GM19025 (cell line): Measurements from ENCODE around the gene COL5A1.

ENCODE experiments used
- ATAC-seq: cut with Tn5 transposase; IDR thresholded peaks from one replicate; pipeline ENCODE4 v1.9.1; 2021; ENCODE audit warnings: mild to moderate bottlenecking, low read depth, moderate library complexity; ENCODE audit not compliant: unreplicated experiment

COL5A1 gene

DNA sequence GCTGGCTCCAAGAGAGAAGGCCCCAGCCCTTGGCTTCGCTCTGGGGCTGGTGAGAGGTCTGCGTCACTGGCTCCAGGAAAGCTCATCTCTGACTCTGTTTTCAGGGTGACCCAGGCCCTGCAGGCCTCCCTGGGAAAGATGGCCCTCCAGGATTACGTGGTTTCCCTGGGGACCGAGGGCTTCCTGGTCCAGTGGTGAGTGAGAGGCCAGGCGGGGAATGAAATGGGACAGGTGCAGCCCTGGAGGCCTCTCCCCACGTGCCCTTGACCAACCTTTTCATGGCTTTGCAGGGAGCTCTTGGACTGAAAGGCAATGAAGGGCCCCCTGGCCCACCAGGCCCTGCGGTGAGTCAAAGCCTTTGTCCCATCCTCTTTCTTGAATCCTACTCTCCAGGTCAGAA lies 163.3 kb downstream of the COL5A1 start:
- ATAC-seq: no peak

DNA sequence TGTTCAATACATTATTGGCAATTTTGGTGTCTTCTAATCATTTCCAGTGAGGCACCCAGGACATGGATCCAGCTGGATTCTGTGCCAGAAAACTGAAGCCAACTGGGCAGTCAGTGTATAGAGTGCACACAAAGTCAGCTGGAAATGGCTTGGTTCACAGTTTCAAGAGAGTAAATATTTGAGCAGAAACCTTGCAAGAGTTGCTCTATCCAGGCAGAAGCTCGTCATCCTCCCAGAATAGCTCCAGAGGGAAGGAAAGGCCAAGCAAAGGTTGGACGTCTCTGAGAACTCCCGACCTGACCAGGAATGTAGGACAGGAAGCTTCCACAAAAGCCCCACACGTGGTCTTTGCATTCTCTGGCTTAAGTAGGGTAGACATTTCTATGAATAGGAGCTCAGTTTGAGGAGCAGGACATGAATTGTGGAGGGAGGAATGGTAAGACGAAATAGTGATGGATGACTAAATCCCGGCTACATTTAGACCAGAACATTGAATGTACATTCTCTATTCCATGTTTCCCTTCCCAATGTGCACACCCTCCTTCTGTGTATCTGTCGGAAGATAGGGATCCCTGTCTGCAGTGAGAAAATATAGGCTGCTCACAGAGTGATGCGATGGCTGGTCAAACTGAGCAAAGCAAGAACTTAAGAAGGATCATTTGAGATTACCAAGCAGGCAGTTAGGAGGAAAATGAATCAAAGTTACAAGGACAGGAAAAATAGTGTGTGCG lies 166.3 kb downstream of the COL5A1 start:
- ATAC-seq: no peak

DNA sequence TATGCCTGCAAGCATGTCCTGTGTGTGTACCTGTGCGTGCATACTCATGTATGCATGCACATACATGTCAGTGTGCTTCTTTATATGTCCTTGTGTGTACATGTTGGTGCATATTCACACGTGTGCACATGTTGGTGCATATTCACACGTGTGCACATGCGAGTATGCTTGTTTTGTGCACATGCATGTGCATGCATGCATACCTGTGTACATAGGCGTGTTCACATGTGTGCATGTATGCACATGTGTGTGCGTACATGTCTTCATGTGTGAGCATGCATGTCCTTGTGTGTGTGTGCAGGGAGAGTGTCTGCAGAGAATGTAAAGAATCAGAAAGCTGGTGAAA lies 166.8 kb downstream of the COL5A1 start:
- no peak for ATAC-seq

DNA sequence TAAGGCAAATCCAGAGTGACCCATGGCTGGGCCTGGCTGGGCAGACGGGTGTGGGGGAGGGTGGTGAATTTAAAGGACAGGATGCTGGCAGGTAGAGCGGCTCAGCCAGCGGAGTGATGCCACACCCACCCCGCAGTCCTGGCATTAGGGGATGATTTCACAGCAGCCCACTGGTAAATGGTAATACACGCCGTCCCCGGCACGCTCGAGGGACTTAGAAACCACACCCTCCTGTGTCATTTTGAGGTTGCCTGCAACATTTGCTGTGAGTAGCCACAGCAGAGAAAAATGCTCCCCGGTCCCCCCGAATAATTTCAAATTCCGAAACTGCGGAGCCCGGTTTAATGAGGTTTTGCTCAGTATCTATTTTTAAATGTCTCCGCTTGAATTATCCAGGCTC lies 167.7 kb downstream of the COL5A1 start:
- ATAC-seq: no peak

DNA sequence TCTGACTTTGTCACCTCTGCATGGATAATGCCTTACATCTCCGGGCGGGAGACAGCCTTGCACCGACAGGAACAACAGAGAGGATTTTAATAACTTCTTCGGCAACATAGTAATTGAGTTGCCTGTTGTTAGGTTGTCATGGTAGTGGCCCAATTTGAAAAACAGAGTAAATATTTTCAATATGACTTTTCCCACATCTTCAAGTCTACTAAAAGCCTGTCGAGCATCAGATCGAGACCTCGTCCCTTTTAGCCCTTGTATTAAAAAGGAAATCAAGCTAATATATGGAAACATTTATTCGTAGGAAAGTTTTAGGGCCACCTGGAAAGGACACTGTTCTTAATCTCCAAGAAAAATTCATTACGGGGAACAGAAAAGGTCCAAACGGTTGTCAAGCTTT lies 168.2 kb downstream of the COL5A1 start:
- ATAC-seq: no peak

DNA sequence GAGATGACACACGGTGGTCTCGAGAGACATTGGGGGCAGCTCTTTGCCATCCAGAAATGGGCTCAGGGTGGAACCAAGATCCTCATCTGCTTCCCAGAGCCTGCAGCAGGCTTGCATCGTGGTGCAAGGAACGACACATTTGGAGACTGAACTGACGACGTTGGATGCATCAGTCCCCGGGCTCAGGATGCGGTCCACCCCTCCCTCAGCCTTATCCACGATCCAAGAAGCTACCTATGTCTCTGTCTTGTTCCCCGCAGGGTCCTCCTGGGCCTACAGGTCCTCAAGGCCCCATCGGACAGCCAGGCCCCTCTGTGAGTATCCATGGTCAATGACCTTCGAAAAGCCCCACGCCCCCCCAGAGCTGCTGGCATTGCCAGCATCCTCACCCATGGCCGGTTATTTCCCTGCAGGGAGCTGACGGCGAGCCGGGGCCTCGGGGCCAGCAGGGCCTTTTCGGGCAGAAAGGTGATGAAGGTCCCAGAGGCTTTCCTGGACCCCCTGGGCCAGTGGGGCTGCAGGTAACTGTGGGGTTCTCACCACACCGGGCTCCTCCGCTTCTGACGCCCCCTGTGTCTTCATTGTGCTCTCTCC lies 169.6 kb downstream of the COL5A1 start:
- no peak for ATAC-seq

DNA sequence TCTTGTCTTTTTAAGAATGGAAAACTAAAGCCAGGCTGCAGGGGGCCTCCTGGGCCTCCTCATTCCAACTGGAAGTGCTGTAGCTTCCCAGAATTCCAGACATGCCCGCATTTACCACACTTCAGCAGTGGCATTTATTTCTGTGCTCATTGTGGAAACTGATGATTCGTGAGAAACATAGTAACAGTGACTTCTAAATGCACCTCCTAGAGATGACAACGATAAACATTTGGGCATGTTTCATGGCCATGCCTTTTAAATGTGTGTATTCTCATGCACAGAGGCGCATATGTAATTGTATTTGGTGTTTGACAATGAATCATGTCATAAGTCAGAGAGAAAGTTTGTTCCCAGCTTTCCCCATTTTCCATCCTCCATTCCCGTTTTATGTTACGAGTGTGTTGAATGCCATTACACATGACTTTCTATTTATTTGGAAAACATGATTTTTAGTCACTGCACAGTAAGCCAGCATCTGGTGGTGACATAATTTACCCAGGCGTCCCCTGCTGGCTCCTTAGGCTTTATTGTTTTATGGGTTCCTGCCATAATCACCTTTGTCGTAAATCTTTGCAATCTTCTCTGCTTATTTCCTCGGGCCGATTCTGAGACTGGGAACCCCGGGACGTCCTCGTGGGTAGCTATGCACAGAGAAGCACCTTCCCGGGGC lies 170.2 kb downstream of the COL5A1 start:
- no peak for ATAC-seq

DNA sequence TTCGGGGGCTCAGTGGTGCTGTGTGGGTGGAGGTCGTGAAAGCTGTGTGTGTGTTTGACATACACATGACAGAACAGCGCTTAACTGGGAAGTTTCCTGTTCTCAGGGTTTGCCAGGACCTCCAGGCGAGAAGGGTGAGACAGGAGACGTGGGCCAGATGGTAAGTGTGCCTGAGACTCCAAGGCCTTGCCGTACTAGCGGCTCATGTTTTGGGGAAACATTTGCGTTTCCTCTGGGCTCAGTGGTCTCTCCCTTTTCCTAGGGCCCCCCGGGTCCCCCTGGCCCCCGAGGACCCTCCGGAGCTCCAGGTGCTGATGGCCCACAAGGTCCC lies 170.7 kb downstream of the COL5A1 start:
- no peak for ATAC-seq

DNA sequence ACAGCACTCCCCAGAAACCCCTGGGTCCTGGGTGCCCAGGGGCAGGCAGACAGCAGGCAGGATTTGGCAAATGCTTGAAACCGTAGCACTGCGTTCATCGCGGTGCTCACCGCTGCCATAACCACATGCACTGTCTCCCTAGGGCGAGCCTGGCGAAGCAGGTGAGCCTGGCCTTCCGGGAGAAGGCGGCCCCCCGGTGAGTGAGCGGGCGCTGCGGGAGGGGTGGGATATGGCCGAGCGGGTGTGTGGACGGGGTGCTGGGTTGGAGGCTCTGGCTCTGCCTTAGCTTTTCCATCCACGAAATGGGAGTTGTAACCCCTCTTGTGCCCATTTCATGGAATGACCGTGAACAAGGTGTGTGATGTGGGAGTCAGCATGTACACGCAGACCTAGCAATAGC lies 172.2 kb downstream of the COL5A1 start:
- ATAC-seq: no peak

DNA sequence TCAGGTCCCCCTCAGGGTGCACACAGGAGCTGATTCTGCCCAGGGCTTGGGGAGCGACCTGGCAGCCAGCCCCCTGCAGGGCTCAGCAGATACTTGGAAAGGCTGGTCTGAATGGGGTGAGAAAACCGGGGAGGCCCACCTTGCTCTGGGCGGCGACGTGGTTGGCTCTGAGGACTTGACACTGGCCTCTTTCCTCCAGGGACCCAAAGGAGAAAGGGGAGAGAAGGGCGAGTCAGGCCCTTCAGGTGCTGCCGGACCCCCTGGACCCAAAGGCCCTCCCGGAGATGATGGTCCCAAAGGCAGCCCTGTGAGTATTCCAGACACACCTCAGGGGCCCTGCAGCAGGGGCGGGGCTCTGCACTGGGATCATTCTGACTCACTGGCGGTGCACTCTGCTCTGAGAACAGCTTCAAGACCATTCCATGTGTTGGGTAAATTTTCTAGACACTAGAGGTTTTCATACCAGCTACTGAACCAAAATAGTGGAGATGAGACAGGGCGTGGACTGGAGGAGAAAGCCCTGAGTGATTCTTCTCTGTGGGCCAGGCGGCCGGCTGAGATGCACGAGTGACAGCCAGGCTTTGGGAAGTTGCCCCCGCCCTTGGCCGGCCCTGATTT lies 173.1 kb downstream of the COL5A1 start:
- no peak for ATAC-seq

DNA sequence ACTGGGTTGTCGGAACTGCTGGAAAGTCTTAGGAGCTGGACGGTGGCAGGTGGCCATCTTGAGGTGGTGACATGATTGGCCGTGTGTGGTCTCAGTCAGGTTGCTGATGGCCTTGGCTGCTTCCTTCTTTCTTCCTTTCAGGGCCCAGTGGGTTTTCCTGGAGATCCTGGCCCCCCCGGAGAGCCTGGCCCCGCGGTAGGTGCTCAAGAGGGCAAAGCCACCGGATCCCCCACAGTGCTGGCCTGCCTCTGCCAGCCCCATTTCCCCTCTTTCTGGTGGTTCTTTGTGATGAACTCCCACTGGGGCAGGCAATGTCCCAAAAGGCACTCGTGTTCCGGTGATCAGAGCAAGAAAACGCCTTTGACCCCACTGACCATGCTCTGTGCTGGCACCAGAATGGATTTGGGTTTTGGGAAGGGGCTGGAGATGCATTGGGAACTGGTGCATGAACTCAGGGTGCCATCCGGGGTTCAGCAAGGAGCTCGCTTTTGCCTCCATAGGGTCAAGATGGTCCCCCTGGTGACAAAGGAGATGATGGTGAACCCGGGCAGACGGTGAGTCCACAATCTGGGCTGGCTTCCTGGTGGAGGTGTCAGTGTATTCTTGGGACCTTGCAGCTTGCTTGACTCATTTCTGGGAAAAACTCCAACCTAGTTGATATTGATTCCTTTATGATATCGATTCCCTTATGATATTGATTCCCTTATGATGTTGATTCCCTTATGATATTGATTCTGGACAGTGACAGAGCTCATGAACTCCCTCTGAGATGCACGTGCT lies 174.0 kb downstream of the COL5A1 start:
- ATAC-seq: no peak

DNA sequence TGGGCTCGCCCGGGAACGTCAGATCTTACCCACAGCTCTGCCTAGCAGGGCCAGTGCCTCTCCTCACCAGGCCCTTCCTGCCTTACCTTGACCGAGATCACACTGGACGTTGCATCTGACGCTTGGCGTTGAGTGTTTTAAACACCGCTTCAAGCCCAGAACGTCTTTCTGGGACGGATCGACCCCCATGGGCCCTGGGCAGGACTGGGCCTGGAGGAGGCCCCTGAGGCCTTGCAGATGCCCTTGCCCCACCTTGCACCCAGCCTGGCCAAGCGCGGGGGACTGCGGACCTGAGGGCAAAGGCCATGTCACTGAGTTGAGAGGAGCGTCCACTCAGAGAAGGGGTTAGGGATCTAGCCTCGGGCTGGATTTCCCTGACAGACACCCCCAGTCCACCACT lies 174.7 kb downstream of the COL5A1 start:
- ATAC-seq: no peak

DNA sequence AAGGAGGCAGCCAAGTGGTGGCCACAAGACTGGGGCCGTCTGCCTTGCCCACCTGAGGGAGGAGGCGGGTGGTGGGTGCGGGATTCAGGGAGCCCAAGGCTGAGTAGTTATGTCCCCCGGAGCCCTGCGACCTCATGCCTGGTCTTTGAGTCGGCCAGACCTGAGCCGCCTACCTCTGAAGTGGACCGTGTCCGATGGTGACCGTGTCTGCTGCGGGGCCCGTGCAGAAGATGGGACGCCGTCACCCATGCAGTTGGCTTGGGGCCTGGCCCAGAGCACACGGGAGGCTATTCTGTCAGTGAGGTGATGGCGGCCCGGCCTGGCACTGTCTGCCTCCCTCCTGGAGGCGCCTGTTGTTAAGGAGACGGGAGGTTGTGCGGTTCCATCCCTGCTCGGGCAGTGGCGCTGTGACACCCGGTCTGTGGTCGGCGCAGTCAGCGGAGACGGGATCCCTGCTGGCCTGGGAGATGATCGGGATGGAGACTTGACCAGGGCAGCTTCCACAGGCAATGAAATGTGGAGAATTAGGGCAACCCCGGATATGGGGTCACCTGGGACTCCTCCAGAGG lies 176.5 kb downstream of the COL5A1 start:
- no peak for ATAC-seq

DNA sequence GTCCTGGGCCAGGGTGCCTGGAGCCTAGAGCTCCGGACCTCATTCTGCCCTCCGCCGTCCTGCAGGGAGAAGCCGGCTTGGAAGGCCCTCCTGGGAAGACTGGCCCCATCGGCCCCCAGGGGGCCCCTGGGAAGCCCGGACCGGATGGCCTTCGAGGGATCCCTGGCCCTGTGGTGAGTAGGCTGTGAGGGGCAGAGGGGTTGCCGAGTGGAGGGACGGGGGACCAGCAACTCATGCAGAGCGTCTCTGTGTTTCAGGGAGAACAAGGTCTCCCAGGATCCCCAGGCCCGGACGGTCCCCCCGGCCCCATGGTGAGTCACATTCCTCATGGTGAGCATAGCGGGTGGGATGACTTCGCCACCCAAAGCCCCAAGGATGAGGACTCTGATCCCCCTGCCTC lies 177.0 kb downstream of the COL5A1 start:
- ATAC-seq: no peak

DNA sequence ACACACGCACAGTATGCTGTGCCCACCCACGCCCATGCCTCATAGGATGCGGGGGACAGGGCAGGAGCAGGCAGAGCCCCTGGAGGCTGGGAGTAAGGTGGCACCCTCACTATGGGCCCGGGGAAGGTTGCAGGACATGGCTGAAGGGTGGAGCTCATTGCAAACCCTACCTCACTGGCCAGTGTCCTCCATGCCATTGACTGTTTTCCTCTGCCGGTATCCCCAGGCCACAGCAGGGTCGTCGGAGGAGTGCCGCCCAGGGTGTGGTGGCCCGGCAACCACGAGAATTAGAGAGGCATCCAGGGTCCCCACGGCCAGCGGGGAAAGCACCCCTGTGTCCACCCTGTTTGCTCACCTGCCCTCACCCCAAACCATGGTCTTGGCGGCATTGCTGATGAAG lies 179.3 kb downstream of the COL5A1 start:
- ATAC-seq: no peak

DNA sequence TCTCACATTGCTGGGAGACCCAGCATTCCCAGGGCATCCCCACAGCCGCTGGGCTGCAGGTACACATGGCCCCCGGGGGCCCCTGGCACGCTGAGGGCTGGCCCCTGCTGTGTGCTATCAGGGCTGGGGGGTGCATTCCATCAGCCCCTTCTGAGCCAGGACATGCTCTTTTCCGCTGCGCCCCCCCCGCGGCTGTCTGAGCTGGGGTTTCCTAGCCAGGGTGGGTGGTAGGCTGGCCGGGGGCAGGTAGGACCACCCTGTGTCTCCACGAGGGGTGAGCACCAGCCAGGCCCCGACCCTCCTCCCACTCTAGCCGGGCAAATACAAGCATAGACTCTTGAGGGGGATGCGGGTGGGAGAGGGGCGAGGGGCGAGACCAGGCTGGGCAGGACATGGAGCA lies 180.9 kb downstream of the COL5A1 start:
- no peak for ATAC-seq

DNA sequence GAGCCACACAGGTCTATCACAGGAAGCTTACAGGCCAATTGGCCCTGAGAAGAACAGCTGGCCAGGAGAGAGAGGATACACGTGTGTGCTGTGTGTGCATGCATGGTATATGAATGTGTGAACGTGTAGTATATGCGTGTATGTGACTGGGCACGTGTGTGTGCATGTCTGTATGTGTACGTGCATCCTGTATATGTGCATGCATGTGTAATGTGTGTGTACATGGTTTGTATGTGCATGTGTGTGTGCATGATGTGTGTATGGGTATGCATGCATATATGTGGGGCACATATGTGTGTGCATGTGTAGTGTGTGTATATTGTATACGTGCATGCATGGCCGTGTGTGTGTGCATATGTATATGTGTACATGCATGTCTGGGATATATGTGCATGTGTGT lies 182.0 kb downstream of the COL5A1 start:
- ATAC-seq: no peak

DNA sequence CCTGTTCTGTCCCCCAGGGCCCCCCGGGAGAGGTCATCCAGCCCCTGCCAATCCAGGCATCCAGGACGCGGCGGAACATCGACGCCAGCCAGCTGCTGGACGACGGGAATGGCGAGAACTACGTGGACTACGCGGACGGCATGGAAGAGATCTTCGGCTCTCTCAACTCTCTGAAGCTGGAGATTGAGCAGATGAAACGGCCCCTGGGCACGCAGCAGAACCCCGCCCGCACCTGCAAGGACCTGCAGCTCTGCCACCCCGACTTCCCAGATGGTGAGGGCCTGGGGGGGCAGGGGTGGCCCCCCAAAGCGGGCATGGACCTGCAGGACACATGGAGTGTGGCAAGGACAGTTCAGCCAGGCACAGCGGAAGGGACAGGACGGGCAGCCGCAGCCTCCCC lies 183.0 kb downstream of the COL5A1 start:
- ATAC-seq: no peak

DNA sequence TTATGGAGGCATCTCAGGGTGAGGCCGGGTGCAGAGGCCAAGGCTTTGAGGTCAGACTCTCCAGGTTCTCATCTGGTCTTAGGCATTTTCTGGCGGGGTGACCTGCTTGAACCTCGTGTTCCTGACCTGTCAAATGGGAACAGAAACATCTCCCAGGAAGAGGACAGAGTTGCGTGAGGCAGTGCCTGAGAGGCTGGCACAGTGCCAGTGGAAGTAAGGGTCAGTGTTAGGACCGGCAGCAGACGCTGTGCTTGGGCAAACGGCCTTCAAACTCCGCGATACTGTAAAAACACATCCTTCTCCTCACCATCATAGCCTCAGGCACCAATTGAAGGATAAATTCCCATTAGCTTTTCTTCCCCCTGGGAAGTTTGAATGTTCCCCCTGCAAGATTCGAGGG lies 183.4 kb downstream of the COL5A1 start:
- no peak for ATAC-seq

DNA sequence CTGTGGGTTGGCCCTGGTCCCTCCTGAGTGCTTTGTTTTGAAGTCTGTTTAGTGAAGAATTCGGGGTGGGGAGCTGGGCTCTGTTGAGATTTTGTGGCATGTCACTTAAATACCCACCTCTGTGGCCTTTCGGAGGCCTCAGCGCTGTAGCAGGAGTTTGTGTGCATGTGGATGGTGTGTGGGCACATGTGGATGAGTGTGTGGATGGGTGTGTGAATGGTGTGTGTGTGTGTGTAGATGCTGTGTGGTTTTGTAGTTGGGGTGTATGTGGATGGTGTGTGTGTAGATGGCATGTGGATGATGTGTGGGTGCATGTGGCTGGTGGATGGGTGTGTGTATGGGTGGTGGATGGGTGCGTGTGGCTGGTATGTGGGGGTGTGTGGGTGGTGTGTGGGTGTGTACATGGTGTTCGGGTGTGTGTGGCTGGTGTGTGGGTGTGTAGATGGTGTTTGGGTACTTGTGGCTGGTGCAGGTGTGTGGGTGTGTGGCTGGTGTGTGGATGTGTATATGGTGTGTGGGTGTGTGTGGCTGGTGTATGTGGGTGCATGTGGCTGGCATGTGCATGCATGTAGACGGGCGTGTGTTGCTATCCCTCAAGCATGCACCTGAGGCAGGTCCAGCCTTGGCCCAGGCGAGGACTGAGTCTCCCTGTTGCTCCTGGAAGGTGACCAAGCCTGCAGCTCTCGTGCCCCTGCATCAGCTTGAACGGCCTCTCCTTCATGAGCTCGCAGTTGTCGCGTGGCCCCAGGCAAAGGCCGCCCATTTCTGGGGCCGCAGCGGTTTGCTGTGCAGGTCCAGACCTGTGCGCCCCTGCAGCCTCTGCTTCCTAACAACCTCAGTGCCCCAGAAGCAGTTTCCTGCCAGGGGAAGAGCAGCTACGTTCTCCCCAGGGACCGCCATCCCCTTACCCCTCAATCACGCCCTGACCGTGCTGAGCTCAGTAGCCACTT lies 185.0 kb downstream of the COL5A1 start:
- ATAC-seq: no peak
